HG03354 (cell line): ENCODE measurements around the gene FECH.
"Not testable (repeated sequence)": the region's sequence is repeated elsewhere in the genome, so short reads cannot be mapped to it uniquely, and the experiment has no call there.

ENCODE experiments used
- ATAC-seq: cut with Tn5 transposase; IDR thresholded peaks from one replicate; pipeline ENCODE4 v1.9.1; 2021; ENCODE audit warnings: mild to moderate bottlenecking; ENCODE audit not compliant: unreplicated experiment, poor library complexity, severe bottlenecking

Gene FECH, protein sequence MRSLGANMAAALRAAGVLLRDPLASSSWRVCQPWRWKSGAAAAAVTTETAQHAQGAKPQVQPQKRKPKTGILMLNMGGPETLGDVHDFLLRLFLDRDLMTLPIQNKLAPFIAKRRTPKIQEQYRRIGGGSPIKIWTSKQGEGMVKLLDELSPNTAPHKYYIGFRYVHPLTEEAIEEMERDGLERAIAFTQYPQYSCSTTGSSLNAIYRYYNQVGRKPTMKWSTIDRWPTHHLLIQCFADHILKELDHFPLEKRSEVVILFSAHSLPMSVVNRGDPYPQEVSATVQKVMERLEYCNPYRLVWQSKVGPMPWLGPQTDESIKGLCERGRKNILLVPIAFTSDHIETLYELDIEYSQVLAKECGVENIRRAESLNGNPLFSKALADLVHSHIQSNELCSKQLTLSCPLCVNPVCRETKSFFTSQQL

GRCh38 chr18:57586251-57587049, at the start of gene FECH:
Gene FECH, minus strand, starts transcription at chr18:57586702. Its CDS starts 82 bp downstream, at chr18:57586620.
- ATAC-seq, result peak; percentile 94

DNA sequence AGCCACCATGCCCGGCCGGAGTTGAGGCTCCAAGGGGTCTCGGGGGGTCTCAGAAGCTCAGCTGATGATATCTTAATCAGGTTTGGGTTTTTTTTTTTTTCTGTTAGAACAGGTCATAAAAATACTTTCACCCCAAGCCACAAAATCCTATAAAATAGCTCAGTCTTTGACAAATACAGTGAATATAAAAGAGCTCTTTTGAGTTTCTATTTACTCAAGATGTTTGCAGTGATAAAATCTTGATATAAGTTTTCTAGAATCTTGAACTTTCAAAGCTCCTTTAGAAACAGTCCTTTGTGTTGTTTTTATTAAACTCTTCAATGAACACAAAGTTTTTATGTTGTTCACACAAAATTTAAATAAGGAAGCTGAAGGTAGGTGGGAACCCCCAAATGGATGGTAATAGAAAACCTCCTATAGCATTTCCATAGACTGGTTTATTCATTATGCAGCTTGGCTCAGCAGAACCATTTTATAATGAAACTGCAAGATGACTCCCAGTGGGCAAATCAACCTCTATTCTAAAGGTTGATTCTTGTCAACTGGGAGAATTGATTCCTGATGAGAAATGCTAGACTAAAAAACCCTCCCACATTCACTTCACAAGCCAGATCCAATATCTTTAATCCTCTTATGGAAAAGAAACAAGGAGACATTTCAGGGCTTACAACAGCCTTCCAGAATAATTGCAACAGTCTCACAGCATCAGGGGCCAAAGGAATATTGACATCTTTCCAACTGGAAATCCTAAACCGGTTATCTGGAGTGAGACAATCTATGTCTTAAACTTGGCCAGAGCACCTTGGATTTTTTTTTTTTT, 48.7 kb upstream of the FECH start:
- no peak for ATAC-seq

DNA sequence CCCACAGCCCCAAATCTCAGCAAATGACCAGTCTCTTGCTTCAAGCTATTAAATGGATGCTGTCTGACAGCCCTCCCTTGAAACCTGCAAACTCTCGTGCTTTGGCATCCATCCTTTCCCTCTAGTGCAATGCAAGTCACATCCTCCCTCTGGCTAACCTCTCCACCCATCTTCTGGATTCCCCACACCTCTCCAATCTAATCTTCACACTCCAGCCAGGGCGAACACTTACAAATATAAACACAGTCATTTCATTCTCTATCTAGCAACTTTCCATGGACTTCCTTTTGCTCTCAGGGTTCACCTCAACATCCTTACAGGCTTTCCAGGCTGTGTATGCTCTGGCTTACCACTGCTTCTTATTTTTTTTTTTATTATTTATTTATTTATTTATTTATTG, 45.2 kb upstream of the FECH start:
- no peak for ATAC-seq

DNA sequence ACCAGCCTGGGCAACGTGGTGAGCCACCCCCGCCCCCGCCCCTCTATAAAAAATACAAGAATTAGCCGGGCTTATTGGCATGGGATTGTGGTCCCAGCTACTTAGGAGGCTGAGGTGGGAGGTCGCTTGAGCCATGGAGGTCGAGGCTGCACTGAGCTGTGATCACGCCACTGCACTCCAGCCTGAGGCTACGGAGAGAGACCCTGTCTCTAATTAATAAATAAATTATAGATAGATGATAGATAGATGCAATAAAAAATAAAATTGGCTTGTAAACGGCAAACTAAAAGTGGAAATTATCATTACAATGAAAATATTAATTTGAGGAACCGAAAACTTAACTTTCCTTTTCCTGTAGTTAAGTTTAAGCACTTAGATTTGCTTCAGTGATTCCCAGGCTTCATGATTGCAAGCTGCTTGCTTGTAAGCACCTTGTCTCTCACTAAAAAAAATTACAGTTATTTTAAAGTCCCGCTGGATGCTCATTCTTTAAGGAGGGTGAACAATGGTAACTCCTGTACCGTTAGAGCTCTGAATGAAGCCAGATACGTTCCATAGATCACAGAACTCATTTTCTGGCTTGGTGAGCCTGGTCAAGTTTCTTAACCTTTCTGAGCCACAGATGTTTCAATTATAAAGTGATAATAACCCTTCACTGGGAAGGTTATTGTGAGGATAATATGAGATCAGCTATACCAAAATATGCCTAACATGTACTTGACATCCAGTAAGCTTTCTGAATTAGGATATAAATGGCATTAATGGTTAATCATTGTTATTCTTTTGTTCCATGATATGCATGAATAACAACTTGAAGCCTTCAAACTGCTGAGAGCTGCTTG, 44.5 kb upstream of the FECH start:
- peak; percentile 51 for ATAC-seq

- ATAC-seq, result peak; percentile 91
These were observed 43.7 kb upstream of the FECH start for GRCh38 chr18:57630002-57630753.

- no peak for ATAC-seq
These were observed 42.9 kb upstream of the FECH start for GRCh38 chr18:57629422-57629821.

- ATAC-seq, result no peak
These were observed 41.0 kb upstream of the FECH start for GRCh38 chr18:57627488-57627887.

GRCh38 chr18:57624988-57625387, 38.5 kb upstream of the FECH start:
- no peak for ATAC-seq

- peak; percentile 20 for ATAC-seq
These were observed 34.7 kb upstream of the FECH start for GRCh38 chr18:57621246-57621604.

DNA sequence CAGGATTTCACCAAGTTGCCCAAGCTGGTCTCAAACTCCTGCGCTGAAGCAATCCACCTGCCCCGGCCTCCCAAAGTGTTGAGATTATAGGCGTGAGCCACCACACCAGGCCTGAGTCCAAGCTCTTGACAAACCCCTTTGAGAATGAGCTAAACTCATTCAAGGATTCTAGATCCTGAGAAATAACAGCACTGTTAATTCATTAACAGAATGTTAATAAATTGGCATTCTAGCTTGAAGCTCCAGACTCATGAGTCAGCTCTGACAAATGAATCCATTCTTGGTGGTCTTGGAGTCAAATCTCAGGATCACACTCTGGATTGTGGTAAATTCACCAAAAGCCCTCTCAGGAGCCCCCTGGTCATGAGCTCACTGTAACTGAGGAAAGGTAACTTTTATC, 33.4 kb upstream of the FECH start:
- ATAC-seq, result no peak

GRCh38 chr18:57618910-57619309, 32.4 kb upstream of the FECH start:
- no peak for ATAC-seq

DNA sequence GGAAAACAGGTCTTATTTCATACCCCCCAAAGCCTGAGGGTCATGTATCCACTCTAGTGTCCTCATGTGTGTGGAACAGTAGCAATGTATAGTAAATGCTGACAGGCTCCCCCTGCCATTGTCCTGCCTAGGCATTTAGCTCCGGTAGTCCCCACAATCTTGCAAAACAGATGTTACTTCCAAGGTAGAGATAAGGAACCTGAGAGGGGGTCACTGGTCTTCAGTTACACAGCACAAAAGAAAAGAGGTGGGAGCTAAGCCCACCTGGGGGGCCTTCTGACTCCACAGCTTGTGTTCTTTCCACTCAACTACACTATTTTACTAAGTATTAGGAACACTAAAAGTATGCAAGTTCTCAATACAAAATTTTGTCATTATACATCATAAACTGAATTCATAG, 17.4 kb upstream of the FECH start:
- no peak for ATAC-seq

GRCh38 chr18:57595347-57595746, 8.8 kb upstream of the FECH start:
- no peak for ATAC-seq

- ATAC-seq, result not testable (repeated sequence)
These were observed 6.2 kb upstream of the FECH start for GRCh38 chr18:57592716-57593115.

DNA sequence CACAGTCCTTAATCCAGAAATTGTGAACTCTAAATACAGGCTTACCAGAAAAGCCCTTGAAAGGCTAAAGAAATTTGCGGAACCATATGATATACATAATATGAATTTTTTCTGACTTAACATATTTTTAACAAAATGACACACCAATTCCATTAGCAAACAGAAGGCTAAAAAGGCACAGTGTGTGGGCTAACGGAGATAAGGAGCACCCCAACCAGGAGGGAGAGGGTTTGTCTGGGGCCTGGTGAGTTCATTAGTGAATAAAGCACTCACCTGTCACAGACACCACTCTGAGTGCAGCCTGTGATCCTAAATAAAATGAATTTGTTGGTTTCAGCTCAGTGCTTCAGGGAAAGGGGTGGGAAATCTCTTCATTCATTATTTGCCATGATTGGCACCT, 2.7 kb upstream of the FECH start:
- no peak for ATAC-seq

GRCh38 chr18:57587098-57587661, 678 bp upstream of the FECH start:
- ATAC-seq, result no peak

DNA sequence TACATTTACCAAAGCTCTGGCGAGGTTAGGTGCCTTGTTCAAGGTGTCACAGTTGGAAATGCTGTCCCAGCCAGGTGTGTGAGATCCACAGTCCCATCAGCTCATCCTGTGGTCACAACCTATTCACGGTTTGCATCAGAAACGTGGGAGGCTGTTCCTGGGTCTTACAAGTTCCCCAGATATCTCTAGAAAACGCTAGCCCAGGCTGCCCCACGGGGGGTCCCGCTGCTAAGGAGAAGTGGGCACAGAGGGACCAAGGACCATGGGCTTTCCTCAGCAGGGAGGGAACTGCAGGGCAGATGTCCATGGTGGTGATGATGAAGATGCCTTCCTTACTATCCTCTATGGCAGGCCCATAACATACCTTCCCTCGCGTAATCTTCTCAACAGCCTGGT, 649 bp downstream of the FECH start:
- ATAC-seq, result peak; percentile 3

- no peak for ATAC-seq
These were observed 1.1 kb downstream of the FECH start for GRCh38 chr18:57585421-57585820.
